GM12878 (cell line): ENCODE data around the gene RORC.

Experiments used
- BHLHE40 ChIP-seq, 2 experiments: fragments of 450-650 bp in 1 of 2; IDR thresholded peaks; 2 replicates each; pipeline ENCODE4 v1.6.1; 2011 to 2017; ENCODE audit warnings: low read depth in 2 of 2, borderline replicate concordance in 1 of 2, improper control_type of control experiment in 1 of 2, low read length in 1 of 2, mild to moderate bottlenecking in 1 of 2
- CTCF ChIP-seq, 3 experiments: IDR thresholded peaks in 2 of 3; conservative IDR thresholded peaks in 1 of 3; 2 replicates each; pipeline ENCODE4 v1.5.1; 2011; ENCODE audit warnings: low read depth in 3 of 3, low read length in 3 of 3, mild to moderate bottlenecking in 3 of 3, control low read depth in 2 of 3, moderate library complexity in 2 of 3, inconsistent platforms in 1 of 3, mixed read lengths in 1 of 3; ENCODE audit not compliant: control insufficient read depth in 2 of 3, insufficient read depth in 1 of 3; ENCODE audit errors: extremely low read depth in 1 of 3
- EZH2 ChIP-seq: IDR thresholded peaks from 2 replicates; pipeline ENCODE4 v1.6.1; 2012; ENCODE audit warnings: low read depth, mild to moderate bottlenecking, control low read depth, inconsistent platforms, low read length, borderline replicate concordance; ENCODE audit not compliant: control insufficient read depth
- MAX ChIP-seq: IDR thresholded peaks from 2 replicates; pipeline ENCODE4 v1.6.1; 2012; ENCODE audit warnings: low read depth, low read length, improper control_type of control experiment
- MYC ChIP-seq: IDR thresholded peaks from 2 replicates; pipeline ENCODE4 v1.6.1; 2011; ENCODE audit warnings: mild to moderate bottlenecking, low read length, moderate library complexity, inconsistent platforms; ENCODE audit not compliant: insufficient read depth, insufficient replicate concordance, insufficient read length, severe bottlenecking
- POLR2AphosphoS5 ChIP-seq: IDR thresholded peaks from 2 replicates; pipeline ENCODE4 v1.6.1; 2011; ENCODE audit warnings: mild to moderate bottlenecking, low read length, inconsistent platforms
- RBBP5 ChIP-seq: fragments of 200-600 bp; sonication (generic); conservative IDR thresholded peaks from 2 replicates; pipeline ENCODE4 v1.6.1; 2016
- SREBF1 ChIP-seq: IDR thresholded peaks from 2 replicates; pipeline ENCODE4 v1.6.1; 2012; ENCODE audit warnings: mild to moderate bottlenecking, low read length
- SRF ChIP-seq, 2 experiments: IDR thresholded peaks; 2 replicates each; pipeline ENCODE4 v1.6.1; 2011; ENCODE audit warnings: low read depth in 2 of 2, low read length in 2 of 2, mild to moderate bottlenecking in 1 of 2, moderate library complexity in 1 of 2
- STAT3 ChIP-seq: IDR thresholded peaks from 2 replicates; pipeline ENCODE4 v1.6.1; 2011; ENCODE audit warnings: low read depth, low read length, improper control_type of control experiment
- USF2 ChIP-seq: IDR thresholded peaks from 2 replicates; pipeline ENCODE4 v1.6.1; 2011; ENCODE audit warnings: low read depth, low read length, improper control_type of control experiment, borderline replicate concordance
- ZBTB11 ChIP-seq: fragments of 450-650 bp; formaldehyde crosslinking; IDR thresholded peaks from 2 replicates; pipeline ENCODE4 v1.5.0; 2022; ENCODE audit warnings: mild to moderate bottlenecking, missing genetic modification characterization
- ZSCAN29 ChIP-seq: fragments of 450-650 bp; IDR thresholded peaks from 2 replicates; pipeline ENCODE4 v1.6.1; 2017; ENCODE audit warnings: mild to moderate bottlenecking, moderate library complexity

- TF ChIP-seq CTCF (IDR thresholded peaks at IDR 0.05 in 2 of 3, conservative IDR thresholded peaks at IDR 0.05 in 1 of 3; ENCODE audit: control insufficient read depth in 2 of 3, extremely low read depth in 1 of 3, insufficient read depth in 1 of 3, low read depth in 3 of 3, low read length in 3 of 3) (no peak), RBBP5 (no peak), SRF (IDR thresholded peaks at IDR 0.05; ENCODE audit: low read depth in 2 of 2, low read length in 2 of 2) (no peak), POLR2AphosphoS5 (no peak), SREBF1 (no peak), STAT3 (no peak), MAX (no peak), MYC (no peak), USF2 (no peak), ZSCAN29 (no peak), EZH2 (no peak), ZBTB11 (no peak), BHLHE40 (IDR thresholded peaks at IDR 0.05; ENCODE audit: borderline replicate concordance in 1 of 2, low read depth in 2 of 2, low read length in 1 of 2) (no peak)
Observed at GRCh38 chr1:151846686-151847237, 15.2 kb upstream of the RORC start.
